ENCODE data around the gene APOBEC3G. TPM values are rescaled to one million over a fixed set of nuclear protein-coding genes. Genes with fewer than 3 reads are reported as not detected.
"Not testable (repeated sequence)": the region's sequence is repeated elsewhere in the genome, so short reads cannot be mapped to it uniquely, and the experiment has no call there.

The APOBEC3G gene
- polyA plus RNA-seq, 1 donor (not counting 4 experiments of a cell fraction or from before 2014, with no cell fraction given): 7.8 TPM

DNA sequence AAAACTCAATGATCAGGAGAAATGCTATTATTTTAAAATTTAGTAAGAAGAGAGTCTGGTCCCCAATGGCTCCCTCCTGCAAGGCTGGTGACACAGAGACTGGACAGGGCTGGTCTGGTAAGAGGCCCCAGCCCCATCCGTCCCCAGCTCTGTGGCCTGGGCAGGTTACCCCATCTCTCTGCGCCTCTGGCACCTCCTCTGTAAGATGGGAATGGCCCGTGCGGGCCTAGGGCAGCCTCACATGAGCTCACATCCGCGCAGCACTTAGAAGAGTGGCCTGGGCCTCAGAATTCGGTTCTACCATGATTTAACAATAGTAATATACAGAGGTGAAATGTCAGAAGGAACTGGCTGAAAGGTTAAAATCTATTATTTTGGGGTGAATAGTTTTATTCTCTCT is 35.2 kb upstream of the APOBEC3G start:
- H3K36me3 ChIP-seq (ENCODE audit: control insufficient read depth in 2 of 2, extremely low read depth in 1 of 2, insufficient read depth in 2 of 2, low read length in 2 of 2): peaks cover 0 to 1% of the 10 kb centered on the region in 2 experiments
- no peaks in the 10 kb centered on the region for H3K9me1 ChIP-seq (ENCODE audit: control insufficient read depth, extremely low read depth, insufficient read depth, low read length)
- dilution Hi-C loops (cut with MboI; ENCODE audit: extremely low pct_ligation_motif_present, low sequenced_read_pairs): no loop called here
- H3K4me2 ChIP-seq (ENCODE audit: control insufficient read depth, extremely low read depth, insufficient read depth, low read depth, low read length): peak overlapping the region; percentile 80
- TF ChIP-seq, protein P1, sequence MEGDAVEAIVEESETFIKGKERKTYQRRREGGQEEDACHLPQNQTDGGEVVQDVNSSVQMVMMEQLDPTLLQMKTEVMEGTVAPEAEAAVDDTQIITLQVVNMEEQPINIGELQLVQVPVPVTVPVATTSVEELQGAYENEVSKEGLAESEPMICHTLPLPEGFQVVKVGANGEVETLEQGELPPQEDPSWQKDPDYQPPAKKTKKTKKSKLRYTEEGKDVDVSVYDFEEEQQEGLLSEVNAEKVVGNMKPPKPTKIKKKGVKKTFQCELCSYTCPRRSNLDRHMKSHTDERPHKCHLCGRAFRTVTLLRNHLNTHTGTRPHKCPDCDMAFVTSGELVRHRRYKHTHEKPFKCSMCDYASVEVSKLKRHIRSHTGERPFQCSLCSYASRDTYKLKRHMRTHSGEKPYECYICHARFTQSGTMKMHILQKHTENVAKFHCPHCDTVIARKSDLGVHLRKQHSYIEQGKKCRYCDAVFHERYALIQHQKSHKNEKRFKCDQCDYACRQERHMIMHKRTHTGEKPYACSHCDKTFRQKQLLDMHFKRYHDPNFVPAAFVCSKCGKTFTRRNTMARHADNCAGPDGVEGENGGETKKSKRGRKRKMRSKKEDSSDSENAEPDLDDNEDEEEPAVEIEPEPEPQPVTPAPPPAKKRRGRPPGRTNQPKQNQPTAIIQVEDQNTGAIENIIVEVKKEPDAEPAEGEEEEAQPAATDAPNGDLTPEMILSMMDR (optimal IDR thresholded peaks at IDR 0.05 in 1 of 3, IDR thresholded peaks at IDR 0.05 in 1 of 3, conservative IDR thresholded peaks at IDR 0.05 in 1 of 3; ENCODE audit: extremely low read depth in 1 of 3, insufficient read depth in 2 of 3, low read length in 3 of 3): no peak
- TF ChIP-seq EZH2 (IDR thresholded peaks at IDR 0.05; ENCODE audit: low read length): no peak
- FAIRE-seq (no peak), DNase-seq (ENCODE audit: low read depth, low spot score) (no peak)
- no peak overlapping the region for H3K9ac ChIP-seq (ENCODE audit: control insufficient read depth, extremely low read depth, insufficient read depth, low read length)
- no peaks in the 10 kb centered on the region for H3K9me3 ChIP-seq (ENCODE audit: control insufficient read depth, low read depth, low read length)
- no peak overlapping the region for H3K4me3 ChIP-seq (ENCODE audit: control insufficient read depth in 2 of 3, extremely low read depth in 1 of 3, insufficient read depth in 2 of 3, low read depth in 1 of 3, low read length in 3 of 3)
- H2AFZ ChIP-seq (ENCODE audit: control insufficient read depth, low read length): no peak overlapping the region
- no peaks in the 10 kb centered on the region for H4K20me1 ChIP-seq (ENCODE audit: control insufficient read depth, extremely low read depth, insufficient read depth, low read length)
- H3K27ac ChIP-seq (ENCODE audit: control insufficient read depth, insufficient read depth, low read length): no peak overlapping the region
- H3K79me2 ChIP-seq (ENCODE audit: control insufficient read depth, insufficient read depth, low read length): peaks cover 7% of the 10 kb centered on the region
- no peaks in the 10 kb centered on the region for H3K27me3 ChIP-seq (ENCODE audit: control insufficient read depth, extremely low read depth, insufficient read depth, low read length)
- H3K4me1 ChIP-seq (ENCODE audit: control insufficient read depth, extremely low read depth, insufficient read depth, low read length): peaks cover 3% of the 10 kb centered on the region

GRCh38 chr22:39043063-39043462 is 34.0 kb upstream of the APOBEC3G start:
- H3K9me1 ChIP-seq (ENCODE audit: control insufficient read depth, extremely low read depth, insufficient read depth, low read length); H3K27me3 ChIP-seq (ENCODE audit: control insufficient read depth, extremely low read depth, insufficient read depth, low read length); H3K9ac ChIP-seq (ENCODE audit: control insufficient read depth, extremely low read depth, insufficient read depth, low read length); FAIRE-seq; H3K79me2 ChIP-seq (ENCODE audit: control insufficient read depth, insufficient read depth, low read length); H3K9me3 ChIP-seq (ENCODE audit: control insufficient read depth, low read depth, low read length); H4K20me1 ChIP-seq (ENCODE audit: control insufficient read depth, extremely low read depth, insufficient read depth, low read length); dilution Hi-C loops (cut with MboI; ENCODE audit: extremely low pct_ligation_motif_present, low sequenced_read_pairs); H2AFZ ChIP-seq (ENCODE audit: control insufficient read depth, low read length); DNase-seq (ENCODE audit: low read depth, low spot score); H3K4me1 ChIP-seq (ENCODE audit: control insufficient read depth, extremely low read depth, insufficient read depth, low read length); H3K4me2 ChIP-seq (ENCODE audit: control insufficient read depth, extremely low read depth, insufficient read depth, low read depth, low read length); H3K36me3 ChIP-seq (ENCODE audit: control insufficient read depth in 2 of 2, extremely low read depth in 1 of 2, insufficient read depth in 2 of 2, low read length in 2 of 2); H3K4me3 ChIP-seq (ENCODE audit: control insufficient read depth in 2 of 3, extremely low read depth in 1 of 3, insufficient read depth in 2 of 3, low read depth in 1 of 3, low read length in 3 of 3); H3K27ac ChIP-seq (ENCODE audit: control insufficient read depth, insufficient read depth, low read length): not testable (repeated sequence)

DNA sequence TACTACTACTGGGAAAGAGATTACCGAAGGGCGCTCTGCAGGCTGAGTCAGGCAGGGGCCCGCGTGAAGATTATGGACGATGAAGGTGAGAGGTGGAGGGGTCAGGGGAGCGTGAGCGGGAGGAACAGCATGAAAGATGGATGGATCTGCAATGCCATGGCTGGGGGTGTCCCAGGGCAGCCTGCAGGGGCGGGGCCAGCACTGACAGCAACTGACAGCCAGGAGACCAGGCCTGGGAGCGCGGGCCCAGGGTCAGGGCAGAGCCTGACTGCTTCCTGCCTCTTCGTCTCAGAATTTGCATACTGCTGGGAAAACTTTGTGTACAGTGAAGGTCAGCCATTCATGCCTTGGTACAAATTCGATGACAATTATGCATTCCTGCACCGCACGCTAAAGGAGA is 31.9 kb upstream of the APOBEC3G start:
- H3K4me3 ChIP-seq (ENCODE audit: control insufficient read depth in 2 of 3, extremely low read depth in 1 of 3, insufficient read depth in 2 of 3, low read depth in 1 of 3, low read length in 3 of 3); dilution Hi-C loops (cut with MboI; ENCODE audit: extremely low pct_ligation_motif_present, low sequenced_read_pairs); H3K4me2 ChIP-seq (ENCODE audit: control insufficient read depth, extremely low read depth, insufficient read depth, low read depth, low read length); H3K36me3 ChIP-seq (ENCODE audit: control insufficient read depth in 2 of 2, extremely low read depth in 1 of 2, insufficient read depth in 2 of 2, low read length in 2 of 2); H3K27ac ChIP-seq (ENCODE audit: control insufficient read depth, insufficient read depth, low read length); H4K20me1 ChIP-seq (ENCODE audit: control insufficient read depth, extremely low read depth, insufficient read depth, low read length); H3K9me1 ChIP-seq (ENCODE audit: control insufficient read depth, extremely low read depth, insufficient read depth, low read length); H3K27me3 ChIP-seq (ENCODE audit: control insufficient read depth, extremely low read depth, insufficient read depth, low read length); H3K9ac ChIP-seq (ENCODE audit: control insufficient read depth, extremely low read depth, insufficient read depth, low read length); DNase-seq (ENCODE audit: low read depth, low spot score); H3K79me2 ChIP-seq (ENCODE audit: control insufficient read depth, insufficient read depth, low read length); H3K9me3 ChIP-seq (ENCODE audit: control insufficient read depth, low read depth, low read length); H2AFZ ChIP-seq (ENCODE audit: control insufficient read depth, low read length); FAIRE-seq; H3K4me1 ChIP-seq (ENCODE audit: control insufficient read depth, extremely low read depth, insufficient read depth, low read length): not testable (repeated sequence)

- dilution Hi-C loops (cut with MboI; ENCODE audit: extremely low pct_ligation_motif_present, low sequenced_read_pairs); H3K27me3 ChIP-seq (ENCODE audit: control insufficient read depth, extremely low read depth, insufficient read depth, low read length); FAIRE-seq: not testable (repeated sequence)
These were observed 27.6 kb upstream of the APOBEC3G start for GRCh38 chr22:39049486-39049885.

More at GRCh38 chr22:39049486-39049885, 27.6 kb upstream of the APOBEC3G start:
- DNase-seq (ENCODE audit: low read depth, low spot score); H3K4me3 ChIP-seq (ENCODE audit: control insufficient read depth in 2 of 3, extremely low read depth in 1 of 3, insufficient read depth in 2 of 3, low read depth in 1 of 3, low read length in 3 of 3); H3K9me1 ChIP-seq (ENCODE audit: control insufficient read depth, extremely low read depth, insufficient read depth, low read length); H3K4me1 ChIP-seq (ENCODE audit: control insufficient read depth, extremely low read depth, insufficient read depth, low read length); H3K79me2 ChIP-seq (ENCODE audit: control insufficient read depth, insufficient read depth, low read length); H3K9me3 ChIP-seq (ENCODE audit: control insufficient read depth, low read depth, low read length); H3K9ac ChIP-seq (ENCODE audit: control insufficient read depth, extremely low read depth, insufficient read depth, low read length); H3K4me2 ChIP-seq (ENCODE audit: control insufficient read depth, extremely low read depth, insufficient read depth, low read depth, low read length); H3K27ac ChIP-seq (ENCODE audit: control insufficient read depth, insufficient read depth, low read length); H2AFZ ChIP-seq (ENCODE audit: control insufficient read depth, low read length); H4K20me1 ChIP-seq (ENCODE audit: control insufficient read depth, extremely low read depth, insufficient read depth, low read length); H3K36me3 ChIP-seq (ENCODE audit: control insufficient read depth in 2 of 2, extremely low read depth in 1 of 2, insufficient read depth in 2 of 2, low read length in 2 of 2): not testable (repeated sequence)

All from keratinocyte (primary cell).